Measurements from ENCODE around the gene RALA.
"Not testable (repeated sequence)": the region's sequence is repeated elsewhere in the genome, so short reads cannot be mapped to it uniquely, and the experiment has no call there.

The RALA gene

GRCh38 chr7:39666562-39666961, 43.2 kb downstream of the RALA start:
- H3K36me3 Mint-ChIP-seq (ENCODE audit: low read depth) = peaks cover 64% of the 10 kb centered on the region
- H3K4me1 Mint-ChIP-seq = peaks cover 23% of the 10 kb centered on the region
- no peak for TF ChIP-seq CTCF (IDR thresholded peaks at IDR 0.05)
- H3K4me3 Mint-ChIP-seq = no peak overlapping the region
- no peak for DNase-seq
- no peaks in the 10 kb centered on the region for H3K27me3 Mint-ChIP-seq (ENCODE audit: low read depth, poor library complexity)
- H3K9me3 Mint-ChIP-seq = peaks cover 33% of the 10 kb centered on the region
- peak overlapping the region; percentile 95 for H3K27ac Mint-ChIP-seq

- no peak overlapping the region for H3K4me3 Mint-ChIP-seq
- peak; percentile 10 for DNase-seq
- H3K4me1 Mint-ChIP-seq = peaks cover 23% of the 10 kb centered on the region
- TF ChIP-seq CTCF (IDR thresholded peaks at IDR 0.05) = no peak
- peaks cover 56% of the 10 kb centered on the region for H3K36me3 Mint-ChIP-seq (ENCODE audit: low read depth)
- peak overlapping the region; percentile 95 for H3K27ac Mint-ChIP-seq
- no peaks in the 10 kb centered on the region for H3K27me3 Mint-ChIP-seq (ENCODE audit: low read depth, poor library complexity)
- H3K9me3 Mint-ChIP-seq = peaks cover 25% of the 10 kb centered on the region
These were observed 44.1 kb downstream of the RALA start for GRCh38 chr7:39667341-39667923.

GRCh38 chr7:39668280-39668679, 44.9 kb downstream of the RALA start:
- H3K27me3 Mint-ChIP-seq (ENCODE audit: low read depth, poor library complexity); H3K4me3 Mint-ChIP-seq; H3K27ac Mint-ChIP-seq; DNase-seq: not testable (repeated sequence)
- Mint-ChIP-seq H3K9me3 (peaks cover 16% of the 10 kb centered on the region), H3K4me1 (peaks cover 23% of the 10 kb centered on the region), H3K36me3 (ENCODE audit: low read depth) (peaks cover 53% of the 10 kb centered on the region)

GRCh38 chr7:39670052-39670451, 46.7 kb downstream of the RALA start:
- peaks cover 23% of the 10 kb centered on the region for H3K4me1 Mint-ChIP-seq
- H3K4me3 Mint-ChIP-seq = no peak overlapping the region
- no peak for DNase-seq
- peaks cover 42% of the 10 kb centered on the region for H3K36me3 Mint-ChIP-seq (ENCODE audit: low read depth)
- H3K27ac Mint-ChIP-seq = no peak overlapping the region
- H3K27me3 Mint-ChIP-seq (ENCODE audit: low read depth, poor library complexity) = no peaks in the 10 kb centered on the region
- H3K9me3 Mint-ChIP-seq = peaks cover 2% of the 10 kb centered on the region
- no peak for TF ChIP-seq CTCF (IDR thresholded peaks at IDR 0.05)

- Mint-ChIP-seq H3K9me3 (peaks cover 9% of the 10 kb centered on the region), H3K4me1 (peaks cover 23% of the 10 kb centered on the region), H3K36me3 (ENCODE audit: low read depth) (peaks cover 47% of the 10 kb centered on the region), H3K27ac (no peak overlapping the region), H3K4me3 (no peak overlapping the region), H3K27me3 (ENCODE audit: low read depth, poor library complexity) (no peaks in the 10 kb centered on the region)
- no peak for DNase-seq
- no peak for TF ChIP-seq CTCF (IDR thresholded peaks at IDR 0.05)
These were observed 47.6 kb downstream of the RALA start for GRCh38 chr7:39670934-39671333.

- H3K9me3 Mint-ChIP-seq = peaks cover 20% of the 10 kb centered on the region
- peaks cover 10% of the 10 kb centered on the region for H3K4me1 Mint-ChIP-seq
- peaks cover 54% of the 10 kb centered on the region for H3K36me3 Mint-ChIP-seq (ENCODE audit: low read depth)
- H3K27ac Mint-ChIP-seq = no peak overlapping the region
- no peak for DNase-seq
- H3K27me3 Mint-ChIP-seq (ENCODE audit: low read depth, poor library complexity) = no peaks in the 10 kb centered on the region
- no peak for TF ChIP-seq CTCF (IDR thresholded peaks at IDR 0.05)
- no peak overlapping the region for H3K4me3 Mint-ChIP-seq
These were observed 48.8 kb downstream of the RALA start for GRCh38 chr7:39672176-39672575.
